Ishikawa (cell line): Measurements from ENCODE around the gene AGTRAP.

Experiments used
- CEBPB ChIP-seq: IDR thresholded peaks from 2 replicates; pipeline ENCODE4 v1.6.1; 2012
- EGR1 ChIP-seq: IDR thresholded peaks from 2 replicates; pipeline ENCODE4 v1.6.1; 2012
- EP300 ChIP-seq: IDR thresholded peaks from 2 replicates; pipeline ENCODE4 v1.6.1; 2012; ENCODE audit warnings: borderline replicate concordance
- MAX ChIP-seq: IDR thresholded peaks from 2 replicates; pipeline ENCODE4 v1.6.1; 2012
- NFIC ChIP-seq: IDR thresholded peaks from 2 replicates; pipeline ENCODE4 v1.6.1; 2012
- RAD21 ChIP-seq: IDR thresholded peaks from 2 replicates; pipeline ENCODE4 v1.6.1; 2012; ENCODE audit warnings: low read depth
- REST ChIP-seq: IDR thresholded peaks from 2 replicates; pipeline ENCODE4 v1.6.1; 2012; ENCODE audit warnings: low read depth, mild to moderate bottlenecking
- TAF1 ChIP-seq: IDR thresholded peaks from 2 replicates; pipeline ENCODE4 v1.6.1; 2012; ENCODE audit warnings: low read depth, mild to moderate bottlenecking
- TCF12 ChIP-seq: IDR thresholded peaks from 2 replicates; pipeline ENCODE4 v1.6.1; 2012; ENCODE audit warnings: low read depth
- TEAD4 ChIP-seq: IDR thresholded peaks from 2 replicates; pipeline ENCODE4 v1.6.1; 2012
- USF1 ChIP-seq: IDR thresholded peaks from 2 replicates; pipeline ENCODE4 v1.6.1; 2012
- YY1 ChIP-seq: IDR thresholded peaks from 2 replicates; pipeline ENCODE4 v1.6.1; 2012; ENCODE audit warnings: low read depth

GRCh38 chr1:11738096-11738495, 2.2 kb downstream of the AGTRAP start:
- TF ChIP-seq RAD21: no peak
- TF ChIP-seq EP300: no peak
- no peak for TF ChIP-seq USF1
- no peak for TF ChIP-seq TCF12
- TF ChIP-seq TAF1: no peak
- TF ChIP-seq TEAD4: no peak
- TF ChIP-seq MAX: no peak
- no peak for TF ChIP-seq REST
- no peak for TF ChIP-seq YY1
- TF ChIP-seq EGR1: no peak
- TF ChIP-seq CEBPB: no peak
- TF ChIP-seq NFIC: no peak
